ENCODE results near the gene CLSTN1.

Gene CLSTN1

DNA sequence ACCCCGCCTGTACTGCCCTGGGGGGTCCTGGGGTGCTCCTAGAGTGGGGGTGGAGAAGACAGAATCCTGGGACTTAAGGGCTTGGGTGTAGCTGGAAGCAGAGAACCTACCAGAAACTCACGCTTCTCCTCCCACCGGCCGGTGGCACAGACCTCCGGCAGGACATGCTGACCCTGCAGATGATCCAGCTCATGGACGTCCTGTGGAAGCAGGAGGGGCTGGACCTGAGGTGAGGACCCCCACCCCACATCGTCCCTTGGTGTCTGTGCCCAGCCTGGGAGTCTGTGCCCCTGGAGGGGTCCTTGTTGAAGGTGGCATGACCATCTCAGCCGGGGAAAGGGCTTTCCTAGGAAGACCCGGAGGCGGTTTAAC is 101.4 kb downstream of the CLSTN1 start:
- POLR2A ChIA-PET: no interaction called here
- CTCF ChIA-PET: interaction anchor here (1.0 to 7.2 kb wide), 11 partner anchors 9 to 148 kb away, joined by 3 to 82 read pairs (median 6); no protein-coding TSS in a partner anchor

GRCh38 chr1:9721606-9722377 is 102.0 kb downstream of the CLSTN1 start:
- DNase-seq (ENCODE audit: low read depth, low spot score): no peak
- TF ChIP-seq, protein P1, sequence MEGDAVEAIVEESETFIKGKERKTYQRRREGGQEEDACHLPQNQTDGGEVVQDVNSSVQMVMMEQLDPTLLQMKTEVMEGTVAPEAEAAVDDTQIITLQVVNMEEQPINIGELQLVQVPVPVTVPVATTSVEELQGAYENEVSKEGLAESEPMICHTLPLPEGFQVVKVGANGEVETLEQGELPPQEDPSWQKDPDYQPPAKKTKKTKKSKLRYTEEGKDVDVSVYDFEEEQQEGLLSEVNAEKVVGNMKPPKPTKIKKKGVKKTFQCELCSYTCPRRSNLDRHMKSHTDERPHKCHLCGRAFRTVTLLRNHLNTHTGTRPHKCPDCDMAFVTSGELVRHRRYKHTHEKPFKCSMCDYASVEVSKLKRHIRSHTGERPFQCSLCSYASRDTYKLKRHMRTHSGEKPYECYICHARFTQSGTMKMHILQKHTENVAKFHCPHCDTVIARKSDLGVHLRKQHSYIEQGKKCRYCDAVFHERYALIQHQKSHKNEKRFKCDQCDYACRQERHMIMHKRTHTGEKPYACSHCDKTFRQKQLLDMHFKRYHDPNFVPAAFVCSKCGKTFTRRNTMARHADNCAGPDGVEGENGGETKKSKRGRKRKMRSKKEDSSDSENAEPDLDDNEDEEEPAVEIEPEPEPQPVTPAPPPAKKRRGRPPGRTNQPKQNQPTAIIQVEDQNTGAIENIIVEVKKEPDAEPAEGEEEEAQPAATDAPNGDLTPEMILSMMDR (IDR thresholded peaks at IDR 0.05; ENCODE audit: insufficient read depth, low read length, missing control alignments): peak; percentile 64
- no peak overlapping the region for H3K4me3 ChIP-seq (ENCODE audit: low read depth, low read length)
- ChIA-PET CTCF (interaction anchor here (0.7 to 7.2 kb wide), 18 partner anchors 9 to 148 kb away, joined by 3 to 82 read pairs (median 4); no protein-coding TSS in a partner anchor), POLR2A (no interaction called here)

More for the DNA sequence above, 101.4 kb downstream of the CLSTN1 start:
- DNase-seq (ENCODE audit: low read depth, low spot score): no peak
- TF ChIP-seq, protein P1 (IDR thresholded peaks at IDR 0.05; ENCODE audit: insufficient read depth, low read length, missing control alignments): no peak
- H3K4me3 ChIP-seq (ENCODE audit: low read depth, low read length): no peak overlapping the region

GRCh38 chr1:9720785-9721605 is 102.8 kb downstream of the CLSTN1 start:
- ChIA-PET CTCF (interaction anchor here (0.7 to 7.2 kb wide), 19 partner anchors 8 to 154 kb away, joined by 3 to 82 read pairs (median 4); no protein-coding TSS in a partner anchor), POLR2A (no interaction called here)
- TF ChIP-seq, protein P1 (IDR thresholded peaks at IDR 0.05; ENCODE audit: insufficient read depth, low read length, missing control alignments): no peak
- no peak for DNase-seq (ENCODE audit: low read depth, low spot score)
- H3K4me3 ChIP-seq (ENCODE audit: low read depth, low read length): no peak overlapping the region

GRCh38 chr1:9719978-9720722 is 103.6 kb downstream of the CLSTN1 start:
- ChIA-PET POLR2A (no interaction called here), CTCF (interaction anchor here (0.7 to 7.2 kb wide), 18 partner anchors 11 to 155 kb away, joined by 3 to 82 read pairs (median 6); no protein-coding TSS in a partner anchor)
- TF ChIP-seq, protein P1 (IDR thresholded peaks at IDR 0.05; ENCODE audit: insufficient read depth, low read length, missing control alignments): peak; percentile 2
- no peak for DNase-seq (ENCODE audit: low read depth, low spot score)
- H3K4me3 ChIP-seq (ENCODE audit: low read depth, low read length): no peak overlapping the region

GRCh38 chr1:9718006-9718680 is 105.6 kb downstream of the CLSTN1 start:
- ChIA-PET CTCF (interaction anchor here (2.9 to 4.3 kb wide), 2 partner anchors 91 kb away, joined by 15 to 34 read pairs; no protein-coding TSS in a partner anchor), POLR2A (no interaction called here)
- no peak for DNase-seq (ENCODE audit: low read depth, low spot score)
- no peak overlapping the region for H3K4me3 ChIP-seq (ENCODE audit: low read depth, low read length)
- TF ChIP-seq, protein P1 (IDR thresholded peaks at IDR 0.05; ENCODE audit: insufficient read depth, low read length, missing control alignments): no peak
